Measurements from ENCODE around the gene LMAN2L. TPM values are rescaled to one million over a fixed set of nuclear protein-coding genes. Genes with fewer than 3 reads are reported as not detected.

Gene LMAN2L
- total RNA-seq, 1 donor from 2014 or later = 36.0 TPM

- H3K4me1 Mint-ChIP-seq (ENCODE audit: low read depth) = no peaks in the 10 kb centered on the region
- H3K27me3 Mint-ChIP-seq = peaks cover 3% of the 10 kb centered on the region
- no peak overlapping the region for H3K27ac Mint-ChIP-seq
- H3K36me3 Mint-ChIP-seq (ENCODE audit: insufficient read depth) = no peaks in the 10 kb centered on the region
- no peak for TF ChIP-seq CTCF (IDR thresholded peaks at IDR 0.05; ENCODE audit: unreplicated experiment)
- no peaks in the 10 kb centered on the region for H3K9me3 Mint-ChIP-seq (ENCODE audit: low read depth)
- no peak for DNase-seq (ENCODE audit: low spot score, unreplicated experiment)
- H3K4me3 Mint-ChIP-seq (ENCODE audit: low read depth) = no peak overlapping the region
Observed at GRCh38 chr2:96664366-96664925, 75.4 kb downstream of the LMAN2L start.

GRCh38 chr2:96663829-96664228 lies 76.0 kb downstream of the LMAN2L start:
- no peaks in the 10 kb centered on the region for H3K36me3 Mint-ChIP-seq (ENCODE audit: insufficient read depth)
- no peaks in the 10 kb centered on the region for H3K4me1 Mint-ChIP-seq (ENCODE audit: low read depth)
- TF ChIP-seq CTCF (IDR thresholded peaks at IDR 0.05; ENCODE audit: unreplicated experiment) = no peak
- H3K9me3 Mint-ChIP-seq (ENCODE audit: low read depth) = no peaks in the 10 kb centered on the region
- no peak overlapping the region for H3K27ac Mint-ChIP-seq
- no peak overlapping the region for H3K4me3 Mint-ChIP-seq (ENCODE audit: low read depth)
- H3K27me3 Mint-ChIP-seq = peaks cover 3% of the 10 kb centered on the region
- DNase-seq (ENCODE audit: low spot score, unreplicated experiment) = no peak

- Mint-ChIP-seq H3K27me3 (no peaks in the 10 kb centered on the region), H3K4me1 (ENCODE audit: low read depth) (no peaks in the 10 kb centered on the region), H3K4me3 (ENCODE audit: low read depth) (no peak overlapping the region), H3K36me3 (ENCODE audit: insufficient read depth) (no peaks in the 10 kb centered on the region), H3K27ac (no peak overlapping the region), H3K9me3 (ENCODE audit: low read depth) (no peaks in the 10 kb centered on the region)
- TF ChIP-seq CTCF (IDR thresholded peaks at IDR 0.05; ENCODE audit: unreplicated experiment) = no peak
- DNase-seq (ENCODE audit: low spot score, unreplicated experiment) = no peak
Observed at GRCh38 chr2:96663177-96663576, 76.7 kb downstream of the LMAN2L start.

GRCh38 chr2:96662360-96662759 lies 77.5 kb downstream of the LMAN2L start:
- Mint-ChIP-seq H3K4me3 (ENCODE audit: low read depth) (no peak overlapping the region), H3K4me1 (ENCODE audit: low read depth) (no peaks in the 10 kb centered on the region)

GRCh38 chr2:96661324-96661723 lies 78.5 kb downstream of the LMAN2L start:
- no peaks in the 10 kb centered on the region for H3K27me3 Mint-ChIP-seq
- H3K9me3 Mint-ChIP-seq (ENCODE audit: low read depth) = no peaks in the 10 kb centered on the region
- DNase-seq (ENCODE audit: low spot score, unreplicated experiment) = no peak
- no peaks in the 10 kb centered on the region for H3K36me3 Mint-ChIP-seq (ENCODE audit: insufficient read depth)
- TF ChIP-seq CTCF (IDR thresholded peaks at IDR 0.05; ENCODE audit: unreplicated experiment) = no peak
- H3K4me1 Mint-ChIP-seq (ENCODE audit: low read depth) = no peaks in the 10 kb centered on the region
- H3K27ac Mint-ChIP-seq = no peak overlapping the region
- no peak overlapping the region for H3K4me3 Mint-ChIP-seq (ENCODE audit: low read depth)

More at GRCh38 chr2:96662360-96662759, 77.5 kb downstream of the LMAN2L start:
- no peaks in the 10 kb centered on the region for H3K9me3 Mint-ChIP-seq (ENCODE audit: low read depth)
- H3K27me3 Mint-ChIP-seq = no peaks in the 10 kb centered on the region
- H3K27ac Mint-ChIP-seq = no peak overlapping the region
- H3K36me3 Mint-ChIP-seq (ENCODE audit: insufficient read depth) = no peaks in the 10 kb centered on the region
- TF ChIP-seq CTCF (IDR thresholded peaks at IDR 0.05; ENCODE audit: unreplicated experiment) = no peak
- no peak for DNase-seq (ENCODE audit: low spot score, unreplicated experiment)
